ENCODE results near the gene NOTCH3.

Gene NOTCH3

GRCh38 chr19:15161028-15161984 is 39.5 kb downstream of the NOTCH3 start:
- peak; percentile 65 for DNase-seq (ENCODE audit: low spot score)

DNA sequence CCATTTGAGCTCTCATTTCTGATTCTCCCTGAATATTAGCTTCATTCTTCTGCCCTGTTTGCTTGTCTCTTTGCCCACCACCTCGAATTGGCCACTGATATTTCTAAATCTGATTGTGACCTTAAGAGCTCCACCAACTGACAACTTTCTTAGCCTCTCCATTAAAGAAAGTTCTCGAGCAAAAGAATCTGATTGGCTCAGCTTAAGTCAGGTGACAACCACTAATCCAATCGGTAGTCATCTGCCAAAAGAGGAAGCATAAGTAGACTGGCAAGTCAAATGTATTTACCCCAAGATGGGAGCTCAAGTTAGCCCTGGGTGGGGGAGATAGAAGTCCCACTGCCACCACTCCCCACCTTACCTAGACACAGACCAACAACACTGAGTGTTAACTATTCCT is 41.5 kb downstream of the NOTCH3 start:
- DNase-seq (ENCODE audit: low spot score): no peak

GRCh38 chr19:15156391-15156790 is 44.4 kb downstream of the NOTCH3 start:
- DNase-seq (ENCODE audit: low spot score): no peak

GRCh38 chr19:15155296-15155695 is 45.5 kb downstream of the NOTCH3 start:
- no peak for DNase-seq (ENCODE audit: low spot score)

- DNase-seq (ENCODE audit: low spot score): peak; percentile 55
Measured at GRCh38 chr19:15154002-15154612, 46.7 kb downstream of the NOTCH3 start.

- no peak for DNase-seq (ENCODE audit: low spot score)
Measured at GRCh38 chr19:15149737-15150136, 51.1 kb downstream of the NOTCH3 start.

GRCh38 chr19:15147090-15147489 is 53.7 kb downstream of the NOTCH3 start:
- DNase-seq (ENCODE audit: low spot score): no peak

DNA sequence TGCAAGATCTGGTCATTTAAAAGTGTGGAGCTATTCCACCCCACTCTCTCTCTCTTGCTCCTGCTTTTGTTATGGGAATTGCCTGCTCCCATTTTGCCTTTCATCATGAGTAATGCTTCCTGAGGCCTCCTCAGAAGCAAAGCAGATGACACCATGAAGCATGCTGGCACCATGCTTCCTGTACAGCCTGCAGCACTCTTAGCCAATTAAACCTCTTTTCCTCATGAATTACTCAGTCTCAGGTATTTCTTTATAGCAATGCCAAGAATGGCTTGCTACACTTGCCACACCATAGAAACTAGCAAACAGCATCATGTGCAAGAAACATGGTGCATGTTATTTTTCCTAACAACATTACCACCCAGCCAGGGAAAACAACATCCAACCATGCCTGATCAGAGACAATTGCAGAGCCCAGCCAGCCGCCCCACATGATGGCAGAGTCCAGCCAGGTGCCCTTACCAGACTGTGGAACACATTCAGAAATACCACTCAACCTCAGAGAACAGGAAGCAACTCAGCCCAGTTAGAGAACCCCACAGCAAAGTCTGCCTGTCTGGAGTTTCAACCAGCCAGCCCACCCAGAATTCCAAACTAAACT is 56.6 kb downstream of the NOTCH3 start:
- no peak for DNase-seq (ENCODE audit: low spot score)

DNA sequence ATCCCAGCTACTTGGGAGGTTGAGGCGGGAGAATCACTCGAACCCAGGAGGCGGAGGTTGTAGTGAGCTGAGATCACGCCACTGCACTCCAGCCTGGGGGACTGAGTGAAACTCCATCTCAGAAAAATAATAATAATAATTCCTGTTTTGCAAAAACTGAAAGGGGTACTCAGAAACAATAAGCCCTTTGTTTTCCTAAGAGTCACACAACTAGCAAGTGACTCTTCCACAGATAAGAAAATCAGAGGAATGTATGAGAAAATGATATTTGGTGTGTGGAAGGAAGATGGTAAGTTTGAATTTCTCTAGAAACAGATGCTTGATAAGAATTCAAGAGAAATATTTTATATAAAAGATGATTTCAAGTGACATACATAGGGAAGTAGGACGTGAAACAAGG is 58.5 kb downstream of the NOTCH3 start:
- DNase-seq (ENCODE audit: low spot score): no peak

DNA sequence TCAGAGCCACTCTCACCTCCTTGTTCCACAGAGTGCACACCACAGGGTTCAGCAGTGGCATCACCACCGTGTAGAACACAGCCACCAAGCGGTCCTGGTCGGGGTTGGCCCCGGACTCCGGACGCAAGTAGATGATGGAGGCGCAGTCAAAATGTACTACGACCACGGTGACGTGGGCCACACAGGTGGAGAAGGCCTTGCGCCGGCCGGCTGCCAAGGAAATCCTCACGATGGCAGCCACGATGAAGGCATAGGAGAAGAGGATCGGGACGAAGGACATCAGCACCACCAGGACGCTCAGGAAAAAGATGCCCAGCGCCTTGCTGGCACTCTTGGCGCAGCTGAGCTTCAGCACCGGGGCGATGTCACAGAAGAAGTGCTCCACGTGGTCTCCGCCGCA is 59.7 kb downstream of the NOTCH3 start:
- no peak for DNase-seq (ENCODE audit: low spot score)

DNA sequence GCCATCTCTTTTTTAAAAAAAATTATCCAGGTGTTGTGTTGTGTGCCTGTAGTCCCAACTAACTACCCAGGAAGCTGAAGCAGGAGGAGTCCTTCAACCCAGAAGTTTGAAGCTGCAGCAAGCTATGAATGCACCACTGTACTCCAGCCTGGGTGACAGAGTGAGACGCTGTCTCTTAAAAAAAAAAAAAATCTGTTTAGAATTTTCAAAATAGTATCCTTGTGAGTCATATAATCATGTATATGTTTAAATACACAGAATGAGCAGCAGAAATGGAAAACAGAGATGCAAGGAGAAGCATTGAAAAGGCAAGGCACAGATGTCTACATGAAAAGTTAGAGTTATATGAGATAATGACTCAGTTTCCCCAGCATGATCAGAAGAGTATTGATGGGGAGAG is 62.4 kb downstream of the NOTCH3 start:
- no peak for DNase-seq (ENCODE audit: low spot score)

GRCh38 chr19:15137777-15138176 is 63.0 kb downstream of the NOTCH3 start:
- DNase-seq (ENCODE audit: low spot score): no peak

- DNase-seq (ENCODE audit: low spot score): no peak
Measured at GRCh38 chr19:15136234-15136954, 64.4 kb downstream of the NOTCH3 start.

DNA sequence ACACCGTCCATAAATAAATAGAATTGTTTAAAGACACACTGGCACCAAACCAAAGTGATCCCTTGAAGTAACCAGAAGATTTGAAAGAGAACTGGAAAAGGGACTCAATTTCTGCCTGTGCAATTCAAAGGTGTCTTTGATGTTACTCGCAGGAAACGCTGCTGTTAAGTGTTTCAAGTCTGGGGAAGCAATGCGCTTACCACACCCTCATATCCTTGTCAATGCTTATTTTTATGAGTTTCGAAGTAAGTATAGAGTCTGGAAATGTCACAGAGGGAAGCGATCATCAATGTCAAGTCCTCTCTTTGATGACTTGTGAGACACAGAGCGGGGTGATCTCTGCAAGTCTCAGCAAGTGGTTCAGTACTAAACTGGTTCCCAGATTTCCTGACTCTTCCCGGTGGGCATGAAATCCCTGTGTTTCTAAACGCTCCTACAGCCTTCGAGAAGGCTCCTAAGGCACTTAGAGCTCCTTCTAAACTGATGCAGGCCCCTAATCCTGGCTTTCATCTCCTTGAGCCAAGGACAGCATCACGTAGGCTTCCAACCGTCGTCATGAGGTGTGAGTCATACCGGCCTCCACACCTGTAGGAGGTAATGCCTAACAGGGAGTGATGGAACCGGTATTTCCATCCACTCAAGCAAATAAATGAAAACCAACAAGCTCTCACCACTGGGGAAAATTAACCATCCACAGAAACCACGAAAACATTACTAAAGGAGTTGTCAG is 70.8 kb downstream of the NOTCH3 start:
- no peak for DNase-seq (ENCODE audit: low spot score)

DNA sequence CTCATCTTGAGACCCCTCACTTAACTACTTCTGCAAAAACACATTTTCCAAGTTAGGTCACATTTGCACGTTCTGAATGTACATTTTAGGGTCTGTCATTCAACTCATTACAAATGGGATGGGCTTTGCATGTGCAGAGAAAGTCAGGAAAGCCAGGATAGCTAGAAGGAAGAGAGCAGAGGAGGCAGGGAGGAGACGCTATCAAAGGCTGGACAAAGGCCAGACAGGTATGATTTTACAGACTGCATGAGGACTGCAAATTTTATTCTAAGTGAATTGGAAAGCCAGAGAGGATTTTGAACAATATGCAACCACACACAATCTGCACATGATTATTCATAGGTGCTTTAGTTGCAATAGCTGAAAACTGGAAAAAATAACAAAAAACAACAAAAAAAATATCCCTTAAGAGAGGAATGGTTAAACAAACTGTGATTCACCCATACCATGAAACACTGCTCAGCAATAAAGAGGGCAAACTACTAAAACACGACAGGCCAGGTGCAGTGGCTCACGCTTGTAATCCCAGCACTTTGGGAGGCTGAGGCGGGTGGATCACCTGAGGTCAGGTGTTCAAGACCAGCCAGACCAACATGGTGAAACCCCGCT is 72.5 kb downstream of the NOTCH3 start:
- no peak for DNase-seq (ENCODE audit: low spot score)

DNA sequence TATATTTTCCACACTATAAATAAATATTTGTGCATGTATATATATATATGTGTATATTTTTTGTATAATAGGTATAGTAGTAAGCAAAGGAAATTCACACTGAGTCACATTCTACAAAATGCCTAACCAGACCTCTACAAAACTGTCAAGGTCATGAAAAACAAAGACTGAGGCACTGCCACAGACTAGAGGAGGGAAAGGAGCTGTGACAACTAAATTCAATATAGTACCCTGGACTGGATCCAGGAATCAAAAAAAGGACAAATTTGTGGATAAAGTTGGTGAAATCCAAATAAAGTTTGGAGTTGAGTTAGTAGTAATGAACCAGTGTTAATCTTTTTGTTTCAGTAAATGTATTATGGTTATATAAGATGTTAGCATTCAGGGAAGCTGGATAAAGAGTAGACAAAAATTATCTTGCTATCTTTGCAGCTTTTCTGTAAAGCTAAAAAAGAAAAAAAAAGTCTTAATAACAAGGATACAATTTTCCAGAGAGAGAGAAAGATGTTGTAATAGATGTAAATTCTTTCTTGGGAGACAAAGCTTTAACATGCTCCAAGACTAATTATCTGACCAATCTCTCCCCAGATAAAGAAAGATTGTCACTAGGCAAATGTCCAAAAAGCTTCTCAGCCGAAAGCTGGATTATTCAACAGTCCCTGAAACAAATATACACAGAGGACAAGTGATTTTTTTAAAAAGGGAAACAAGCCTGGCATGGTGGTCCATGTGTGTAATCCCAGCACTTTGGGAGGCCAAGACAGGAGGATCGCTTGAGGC is 74.5 kb downstream of the NOTCH3 start:
- DNase-seq (ENCODE audit: low spot score): no peak

DNA sequence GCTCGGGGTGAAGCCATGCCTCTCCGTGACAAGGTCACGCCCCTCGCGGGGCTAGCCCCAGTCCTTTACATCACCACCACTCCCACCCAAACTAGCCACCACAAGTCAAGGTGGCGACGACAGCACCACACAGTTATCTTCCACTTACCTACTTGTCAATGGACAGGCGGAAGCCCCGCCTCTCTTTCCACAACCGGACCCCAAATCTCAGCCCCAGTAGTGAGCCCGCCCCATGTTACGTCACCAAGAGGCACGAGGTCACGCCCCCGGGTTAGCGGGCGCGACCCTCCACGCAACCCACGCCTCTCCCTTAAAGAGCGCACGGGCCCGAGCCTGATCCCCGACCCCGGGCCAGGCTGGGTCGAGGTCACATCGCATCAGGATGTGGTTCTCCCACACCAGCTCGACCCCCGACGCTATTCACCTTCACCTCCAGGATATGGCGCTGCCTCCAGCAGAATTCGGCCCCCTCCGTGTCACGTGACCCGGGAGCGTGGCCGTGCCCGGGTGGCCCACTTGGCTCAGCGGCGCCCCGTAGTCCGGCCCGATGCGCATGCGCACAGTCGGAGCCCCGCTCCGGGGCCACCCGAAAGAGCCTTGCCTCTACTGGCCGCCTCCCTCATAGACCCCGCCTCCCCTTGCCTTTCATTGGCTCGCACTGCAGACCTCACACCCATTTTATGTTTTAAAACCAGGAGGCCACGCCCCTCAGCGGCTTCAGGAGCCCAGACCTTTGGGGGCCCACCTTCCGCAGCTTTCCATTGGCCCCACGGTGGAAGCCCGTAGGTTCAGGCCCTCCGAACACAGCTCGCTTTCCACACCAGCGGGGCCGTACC is 75.3 kb downstream of the NOTCH3 start:
- DNase-seq (ENCODE audit: low spot score): peak; percentile 100

DNA sequence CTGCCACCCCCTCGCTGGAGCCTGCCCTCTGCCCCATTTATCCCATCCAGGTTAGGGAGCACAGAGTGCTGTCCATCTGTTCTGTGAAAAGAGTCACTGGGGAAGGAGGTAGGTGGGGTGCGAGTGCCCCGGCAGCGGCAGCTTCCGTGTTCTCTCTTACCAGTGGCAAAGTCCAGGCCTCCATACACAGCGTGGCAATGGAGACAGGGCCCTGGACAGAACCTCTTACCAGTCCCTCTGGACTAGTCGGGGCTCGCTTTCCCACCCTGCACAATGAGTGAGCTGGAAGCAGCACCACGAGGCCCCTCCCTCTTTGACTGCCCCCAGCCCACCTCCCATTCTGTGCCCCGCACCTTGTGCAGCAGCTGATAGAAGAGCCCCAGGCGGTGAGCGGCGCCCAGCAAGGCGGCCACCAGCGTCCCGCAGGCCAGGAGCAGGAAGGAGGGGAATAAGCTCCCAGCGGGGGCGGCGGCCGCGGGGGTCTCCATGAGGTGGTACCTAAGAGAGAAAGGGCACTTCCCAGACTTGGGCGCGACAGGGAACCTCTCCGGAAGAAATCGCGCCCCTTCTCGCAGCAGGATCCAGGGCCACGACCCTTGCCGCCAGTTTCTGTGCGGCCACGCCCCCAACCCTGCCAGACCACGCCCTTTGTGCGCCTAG is 76.1 kb downstream of the NOTCH3 start:
- DNase-seq (ENCODE audit: low spot score): no peak

DNA sequence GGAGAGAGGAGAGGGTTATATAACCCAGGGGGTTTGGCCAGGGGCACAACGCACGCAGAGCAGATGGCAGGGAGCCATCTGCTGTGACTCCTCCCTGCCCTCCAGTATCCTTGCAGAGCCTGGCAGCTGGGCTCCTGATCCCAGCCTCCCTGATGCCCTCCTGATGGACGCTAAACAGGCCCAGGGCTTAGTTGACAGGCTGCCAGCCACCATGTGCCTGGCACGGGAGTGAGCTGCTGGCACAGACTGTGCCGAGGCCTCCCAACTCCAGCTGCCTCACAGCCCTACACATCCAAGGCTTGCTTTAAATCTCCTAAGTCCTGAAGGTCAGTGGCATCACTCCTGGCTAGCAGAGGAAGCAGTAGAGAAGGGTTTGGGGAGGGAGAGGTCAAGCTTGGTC is 76.9 kb downstream of the NOTCH3 start:
- no peak for DNase-seq (ENCODE audit: low spot score)

Data from GM03348 (cell line).